Keratinocyte (primary cell): ENCODE results near the gene OVOL2.

Experiments
- EZH2 ChIP-seq: IDR thresholded peaks from one replicate; pipeline ENCODE4 v1.6.1; 2012; ENCODE audit warnings: inconsistent platforms, mild to moderate bottlenecking, low read length, moderate library complexity
- TF ChIP-seq, protein P1 (sequence below), 3 experiments: IDR thresholded peaks in 1 of 3; conservative IDR thresholded peaks in 1 of 3; optimal IDR thresholded peaks in 1 of 3; 2 replicates in 2 of 3; 3 replicates in 1 of 3; pipeline versions ENCODE3 to v1.5.1; 2011; ENCODE audit warnings: low read length in 3 of 3, mild to moderate bottlenecking in 3 of 3, moderate library complexity in 2 of 3, control low read depth in 1 of 3, inconsistent platforms in 1 of 3; ENCODE audit not compliant: insufficient read depth in 2 of 3; ENCODE audit errors: extremely low read depth in 1 of 3

DNA sequence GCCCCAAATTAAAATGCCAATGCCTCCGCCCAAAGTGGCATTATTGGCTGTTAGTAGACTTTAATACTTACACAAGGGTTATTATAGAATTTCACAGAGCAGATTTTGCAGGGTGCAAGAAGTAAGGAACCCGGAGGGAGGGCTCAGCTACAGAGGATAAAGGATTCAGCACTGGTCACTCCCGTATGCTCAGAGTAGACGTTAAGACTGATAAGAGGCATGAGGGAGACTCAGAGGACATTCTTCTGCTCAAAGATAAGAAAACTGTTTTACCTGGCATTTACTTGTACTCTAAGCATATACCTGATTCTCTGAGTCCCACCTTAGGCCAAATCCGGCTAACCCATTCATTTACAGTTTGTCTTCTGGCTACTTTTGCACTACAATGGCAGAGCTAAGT is 36.5 kb upstream of the OVOL2 start:
- TF ChIP-seq, protein P1, sequence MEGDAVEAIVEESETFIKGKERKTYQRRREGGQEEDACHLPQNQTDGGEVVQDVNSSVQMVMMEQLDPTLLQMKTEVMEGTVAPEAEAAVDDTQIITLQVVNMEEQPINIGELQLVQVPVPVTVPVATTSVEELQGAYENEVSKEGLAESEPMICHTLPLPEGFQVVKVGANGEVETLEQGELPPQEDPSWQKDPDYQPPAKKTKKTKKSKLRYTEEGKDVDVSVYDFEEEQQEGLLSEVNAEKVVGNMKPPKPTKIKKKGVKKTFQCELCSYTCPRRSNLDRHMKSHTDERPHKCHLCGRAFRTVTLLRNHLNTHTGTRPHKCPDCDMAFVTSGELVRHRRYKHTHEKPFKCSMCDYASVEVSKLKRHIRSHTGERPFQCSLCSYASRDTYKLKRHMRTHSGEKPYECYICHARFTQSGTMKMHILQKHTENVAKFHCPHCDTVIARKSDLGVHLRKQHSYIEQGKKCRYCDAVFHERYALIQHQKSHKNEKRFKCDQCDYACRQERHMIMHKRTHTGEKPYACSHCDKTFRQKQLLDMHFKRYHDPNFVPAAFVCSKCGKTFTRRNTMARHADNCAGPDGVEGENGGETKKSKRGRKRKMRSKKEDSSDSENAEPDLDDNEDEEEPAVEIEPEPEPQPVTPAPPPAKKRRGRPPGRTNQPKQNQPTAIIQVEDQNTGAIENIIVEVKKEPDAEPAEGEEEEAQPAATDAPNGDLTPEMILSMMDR (optimal IDR thresholded peaks at IDR 0.05 in 1 of 3, IDR thresholded peaks at IDR 0.05 in 1 of 3, conservative IDR thresholded peaks at IDR 0.05 in 1 of 3; ENCODE audit: extremely low read depth in 1 of 3, insufficient read depth in 2 of 3, low read length in 3 of 3), result no peak
- TF ChIP-seq EZH2, result no peak
